H9 (cell line): Measurements from ENCODE around the gene HCFC1. TPM values are rescaled to one million over a fixed set of nuclear protein-coding genes. Genes with fewer than 3 reads are reported as not detected.
A peak's percentile ranks its signal among the peaks of the same experiment; 100 is the strongest.

Experiments used
- DNase-seq: peaks from one replicate; pipeline ENCODE4 v3.0.0-alpha.2; 2017
- H2AFZ ChIP-seq: one replicate; pipeline ENCODE4 v1.6.1; 2013; ENCODE audit warnings: mild to moderate bottlenecking, low read length, control low read depth, moderate library complexity
- H2AK5ac ChIP-seq: 2 replicates; pipeline ENCODE4 v1.6.1; 2013; ENCODE audit warnings: low read length, control low read depth, mixed read lengths; ENCODE audit not compliant: insufficient read length
- H2BK120ac ChIP-seq: one replicate; pipeline ENCODE4 v1.6.1; 2013; ENCODE audit warnings: low read depth, mild to moderate bottlenecking, low read length, control low read depth, inconsistent platforms; ENCODE audit not compliant: poor library complexity, severe bottlenecking
- H2BK12ac ChIP-seq: 2 replicates; pipeline ENCODE4 v1.6.1; 2013; ENCODE audit warnings: low read length, control low read depth, mixed read lengths, low read depth; ENCODE audit not compliant: insufficient read length
- H2BK15ac ChIP-seq: 2 replicates; pipeline ENCODE4 v1.6.1; 2013; ENCODE audit warnings: low read depth, low read length, control low read depth
- H2BK20ac ChIP-seq: one replicate; pipeline ENCODE4 v1.6.1; 2013; ENCODE audit warnings: low read depth, mild to moderate bottlenecking, low read length, control low read depth, inconsistent platforms; ENCODE audit not compliant: poor library complexity, severe bottlenecking
- H2BK5ac ChIP-seq: 2 replicates; pipeline ENCODE4 v1.6.1; 2013; ENCODE audit warnings: low read length, control low read depth, mixed read lengths; ENCODE audit not compliant: insufficient read length
- H3K14ac ChIP-seq: 2 replicates; pipeline ENCODE4 v1.6.1; 2013; ENCODE audit warnings: low read length, control low read depth; ENCODE audit not compliant: insufficient read depth
- H3K18ac ChIP-seq: 2 replicates; pipeline ENCODE4 v1.6.1; 2013; ENCODE audit warnings: low read depth, mild to moderate bottlenecking, mixed read lengths, low read length, control low read depth; ENCODE audit not compliant: insufficient read length
- H3K23ac ChIP-seq: 2 replicates; pipeline ENCODE4 v1.6.1; 2013; ENCODE audit warnings: low read length, control low read depth, mixed read lengths, low read depth; ENCODE audit not compliant: insufficient read length
- H3K23me2 ChIP-seq: 2 replicates; pipeline ENCODE4 v1.6.1; 2013; ENCODE audit warnings: low read depth, mild to moderate bottlenecking, mixed read lengths, low read length, control low read depth; ENCODE audit not compliant: insufficient read length, poor library complexity, severe bottlenecking
- H3K27ac ChIP-seq: 2 replicates; pipeline ENCODE4 v1.5.1; 2013; ENCODE audit warnings: low read length, control low read depth, mixed read lengths, low read depth; ENCODE audit not compliant: insufficient read length
- H3K27me3 ChIP-seq: 2 replicates; pipeline ENCODE4 v1.6.1; 2013; ENCODE audit warnings: low read length, control low read depth, inconsistent platforms; ENCODE audit not compliant: insufficient read depth
- H3K4ac ChIP-seq: 2 replicates; pipeline ENCODE4 v1.6.1; 2013; ENCODE audit warnings: low read depth, mild to moderate bottlenecking, control low read depth, inconsistent platforms, low read length, moderate library complexity
- H3K4me1 ChIP-seq: 2 replicates; pipeline ENCODE4 v1.6.1; 2013; ENCODE audit warnings: low read length, control low read depth, inconsistent platforms; ENCODE audit not compliant: insufficient read depth
- H3K4me2 ChIP-seq: 2 replicates; pipeline ENCODE4 v1.6.1; 2013; ENCODE audit warnings: low read length, control low read depth, mixed read lengths; ENCODE audit not compliant: insufficient read length, insufficient read depth
- H3K56ac ChIP-seq: 2 replicates; pipeline ENCODE4 v1.6.1; 2013; ENCODE audit warnings: low read depth, mild to moderate bottlenecking, mixed read lengths, low read length, control low read depth; ENCODE audit not compliant: insufficient read length
- H3K79me1 ChIP-seq: 2 replicates; pipeline ENCODE4 v1.6.1; 2013; ENCODE audit warnings: low read depth, mild to moderate bottlenecking, moderate library complexity, low read length, control low read depth, inconsistent platforms; ENCODE audit not compliant: insufficient read depth, poor library complexity, severe bottlenecking
- H3K79me2 ChIP-seq: 2 replicates; pipeline ENCODE4 v1.6.1; 2013; ENCODE audit warnings: low read length, control low read depth, inconsistent platforms; ENCODE audit not compliant: insufficient read depth
- H3K9ac ChIP-seq: 2 replicates; pipeline ENCODE4 v1.6.1; 2013; ENCODE audit warnings: low read length, control low read depth, mixed read lengths; ENCODE audit not compliant: insufficient read length; ENCODE audit errors: extremely low read depth
- H3K9me3 ChIP-seq: one replicate; pipeline ENCODE4 v1.6.1; 2013; ENCODE audit warnings: low read depth, low read length, inconsistent platforms; ENCODE audit not compliant: control insufficient read depth
- H3T11ph ChIP-seq: one replicate; pipeline ENCODE4 v1.6.1; 2013; ENCODE audit warnings: mild to moderate bottlenecking, low read length, control low read depth, inconsistent platforms
- H4K20me1 ChIP-seq: one replicate; pipeline ENCODE4 v1.6.1; 2013; ENCODE audit not compliant: control insufficient read depth, insufficient read length, insufficient read depth
- H4K5ac ChIP-seq: 2 replicates; pipeline ENCODE4 v1.6.1; 2013; ENCODE audit warnings: low read depth, mild to moderate bottlenecking, mixed read lengths, low read length, control low read depth; ENCODE audit not compliant: insufficient read length
- H4K8ac ChIP-seq: replicated peaks from 2 replicates; pipeline ENCODE4 v1.6.1; 2013; ENCODE audit warnings: low read length, control low read depth, mixed read lengths, low read depth; ENCODE audit not compliant: insufficient read length
- H4K91ac ChIP-seq: 2 replicates; pipeline ENCODE4 v1.6.1; 2013; ENCODE audit warnings: low read depth, mild to moderate bottlenecking, moderate library complexity, mixed read lengths, low read length, control low read depth; ENCODE audit not compliant: insufficient read length
- H3K27ac Mint-ChIP-seq, 3 experiments: 2 replicates in 2 of 3; 3 replicates in 1 of 3; pipeline ENCODE4 v1.8.0; 2020 to 2021; ENCODE audit warnings: mixed read lengths in 3 of 3, mild to moderate bottlenecking in 1 of 3, moderate library complexity in 1 of 3
- H3K27me3 Mint-ChIP-seq: 2 replicates; pipeline ENCODE4 v1.8.0; 2021; ENCODE audit warnings: low read depth, mild to moderate bottlenecking, moderate library complexity, mixed read lengths
- H3K36me3 Mint-ChIP-seq, 3 experiments: 2 replicates in 2 of 3; 3 replicates in 1 of 3; pipeline ENCODE4 v1.8.0; 2020 to 2021; ENCODE audit warnings: low read depth in 3 of 3, mixed read lengths in 3 of 3; ENCODE audit not compliant: insufficient read depth in 1 of 3
- H3K4me1 Mint-ChIP-seq, 2 experiments: 2 replicates each; pipeline ENCODE4 v1.8.0; 2020; ENCODE audit warnings: mixed read lengths in 2 of 2
- H3K4me3 Mint-ChIP-seq, 2 experiments: 2 replicates in 1 of 2; 3 replicates in 1 of 2; pipeline ENCODE4 v1.8.0; 2020 to 2021; ENCODE audit warnings: mild to moderate bottlenecking in 2 of 2, mixed read lengths in 2 of 2, moderate library complexity in 1 of 2
- H3K9me3 Mint-ChIP-seq, 2 experiments: 2 replicates in 1 of 2; 3 replicates in 1 of 2; pipeline ENCODE4 v1.8.0; 2020; ENCODE audit warnings: mild to moderate bottlenecking in 2 of 2, mixed read lengths in 2 of 2, moderate library complexity in 1 of 2
- whole genome bisulfite sequencing: extraction: QIAGEN DNeasy Blood & Tissue Kit; methylation state at CpG from one replicate; pipeline ENCODE4 v1.1.7; 2013; ENCODE audit warnings: missing lambda C conversion rate, low lambda C conversion rate, mixed read lengths; ENCODE audit not compliant: insufficient read length; ENCODE audit errors: extremely low coverage; 5-methylcytosine and 5-hydroxymethylcytosine counted together
- total RNA-seq: library from RNA; stranded (reverse); gene quantifications from 2 replicates; pipeline ENCODE4 v1.2.1, GENCODE V29; 2021
- TF ChIP-seq, protein P1 (sequence below): fragments of 200-600 bp; sonication (generic); conservative IDR thresholded peaks from 3 replicates; pipeline ENCODE4 v1.8.0; 2021; ENCODE audit warnings: antibody characterized with exemption, mild to moderate bottlenecking

HCFC1 gene
- total RNA-seq, 1 experiment from 2014 or later = 144 TPM

GRCh38 chrX:153909024-153909979 lies 62.3 kb downstream of the HCFC1 start:
- Mint-ChIP-seq H3K4me1 (peaks cover 0 to 3% of the 10 kb centered on the region in 2 experiments; a peak in 1 of 4 replicates), H3K4me3 (no peak overlapping the region), H3K27me3 (no peaks in the 10 kb centered on the region), H3K36me3 (peaks cover 3 to 32% (median 12%) of the 10 kb centered on the region in 3 experiments; a peak in 5 of 7 replicates), H3K27ac (no peak overlapping the region), H3K9me3 (peaks cover 49 to 63% of the 10 kb centered on the region in 2 experiments)
- Histone ChIP-seq H3K27me3 (no peaks in the 10 kb centered on the region), H3T11ph (no peak overlapping the region), H3K4me1 (no peaks in the 10 kb centered on the region), H3K27ac (no peak overlapping the region), H3K56ac (no peak overlapping the region), H4K5ac (no peak overlapping the region), H2BK20ac (no peak overlapping the region), H3K9ac (no peak overlapping the region), H3K4ac (no peak overlapping the region), H3K9me3 (peaks cover 5% of the 10 kb centered on the region), H3K79me1 (no peaks in the 10 kb centered on the region), H3K4me2 (no peak overlapping the region), H4K91ac (no peak overlapping the region), H2BK15ac (no peak overlapping the region), H2AK5ac (no peak overlapping the region), H4K8ac (no peak overlapping the region), H3K23ac (no peak overlapping the region), H2BK5ac (no peak overlapping the region), H3K79me2 (no peaks in the 10 kb centered on the region), H4K20me1 (no peaks in the 10 kb centered on the region), H2BK120ac (no peak overlapping the region), H3K23me2 (no peaks in the 10 kb centered on the region), H3K18ac (no peak overlapping the region), H3K14ac (no peak overlapping the region), H2BK12ac (no peak overlapping the region), H2AFZ (no peak overlapping the region)
- no CpG with 5 or more reads among the region's 37 CpGs for WGBS
- peak; percentile 62 for DNase-seq
- TF ChIP-seq, protein P1, sequence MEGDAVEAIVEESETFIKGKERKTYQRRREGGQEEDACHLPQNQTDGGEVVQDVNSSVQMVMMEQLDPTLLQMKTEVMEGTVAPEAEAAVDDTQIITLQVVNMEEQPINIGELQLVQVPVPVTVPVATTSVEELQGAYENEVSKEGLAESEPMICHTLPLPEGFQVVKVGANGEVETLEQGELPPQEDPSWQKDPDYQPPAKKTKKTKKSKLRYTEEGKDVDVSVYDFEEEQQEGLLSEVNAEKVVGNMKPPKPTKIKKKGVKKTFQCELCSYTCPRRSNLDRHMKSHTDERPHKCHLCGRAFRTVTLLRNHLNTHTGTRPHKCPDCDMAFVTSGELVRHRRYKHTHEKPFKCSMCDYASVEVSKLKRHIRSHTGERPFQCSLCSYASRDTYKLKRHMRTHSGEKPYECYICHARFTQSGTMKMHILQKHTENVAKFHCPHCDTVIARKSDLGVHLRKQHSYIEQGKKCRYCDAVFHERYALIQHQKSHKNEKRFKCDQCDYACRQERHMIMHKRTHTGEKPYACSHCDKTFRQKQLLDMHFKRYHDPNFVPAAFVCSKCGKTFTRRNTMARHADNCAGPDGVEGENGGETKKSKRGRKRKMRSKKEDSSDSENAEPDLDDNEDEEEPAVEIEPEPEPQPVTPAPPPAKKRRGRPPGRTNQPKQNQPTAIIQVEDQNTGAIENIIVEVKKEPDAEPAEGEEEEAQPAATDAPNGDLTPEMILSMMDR = no peak
